Astrocyte (in vitro differentiated cells and primary cell): ENCODE measurements around the gene R3HDML. TPM values are rescaled to one million over a fixed set of nuclear protein-coding genes. Genes with fewer than 3 reads are reported as not detected.

Source experiments
- DNase-seq: peaks from one replicate; pipeline ENCODE4 v3.0.0-alpha.2; 2010; ENCODE audit warnings: low read depth
- FAIRE-seq: peaks from 2 replicates; lab custom pipeline; 2011; peaks lifted over from hg19 to GRCh38; lab: Jason Lieb, UNC
- H2AFZ ChIP-seq: 2 replicates; pipeline ENCODE4 v1.6.0; 2012; ENCODE audit warnings: low read depth, low read length, inconsistent platforms
- H3K27ac ChIP-seq: 2 replicates; pipeline ENCODE4 v1.5.1; 2011; ENCODE audit warnings: low read depth, low read length, inconsistent platforms
- H3K27me3 ChIP-seq: 2 replicates; pipeline ENCODE4 v1.6.0; 2011; ENCODE audit warnings: low read length, inconsistent platforms; ENCODE audit not compliant: insufficient read depth
- H3K36me3 ChIP-seq: 2 replicates; pipeline ENCODE4 v1.5.1; 2011; ENCODE audit warnings: low read length, inconsistent platforms; ENCODE audit not compliant: insufficient read depth
- H3K4me1 ChIP-seq: 2 replicates; pipeline ENCODE4 v1.5.1; 2011; ENCODE audit warnings: low read length, inconsistent platforms; ENCODE audit not compliant: insufficient read depth
- H3K4me2 ChIP-seq: 2 replicates; pipeline ENCODE4 v1.6.0; 2012; ENCODE audit warnings: low read length, inconsistent platforms
- H3K4me3 ChIP-seq: 2 replicates; pipeline ENCODE4 v1.5.1; 2011; ENCODE audit warnings: low read depth, mild to moderate bottlenecking, low read length, inconsistent platforms; ENCODE audit not compliant: insufficient read depth
- H3K79me2 ChIP-seq: 2 replicates; pipeline ENCODE4 v1.6.0; 2012; ENCODE audit warnings: mild to moderate bottlenecking, low read length, inconsistent platforms; ENCODE audit not compliant: insufficient read depth
- H3K9ac ChIP-seq: 2 replicates; pipeline ENCODE4 v1.6.0; 2012; ENCODE audit warnings: mild to moderate bottlenecking, low read length, inconsistent platforms
- H3K9me3 ChIP-seq: 2 replicates; pipeline ENCODE4 v1.5.1; 2012; ENCODE audit warnings: low read depth, mild to moderate bottlenecking, low read length, inconsistent platforms; ENCODE audit not compliant: insufficient read depth
- H4K20me1 ChIP-seq: 2 replicates; pipeline ENCODE4 v1.6.0; 2012; ENCODE audit warnings: low read length, inconsistent platforms; ENCODE audit not compliant: insufficient read depth
- H3K27ac Mint-ChIP-seq: one replicate; pipeline ENCODE4 v1.8.0; 2021; ENCODE audit warnings: mild to moderate bottlenecking, mixed read lengths; ENCODE audit not compliant: unreplicated experiment
- H3K27me3 Mint-ChIP-seq: one replicate; pipeline ENCODE4 v1.8.0; 2021; ENCODE audit warnings: low read depth, mixed read lengths; ENCODE audit not compliant: unreplicated experiment
- H3K36me3 Mint-ChIP-seq: one replicate; pipeline ENCODE4 v1.8.0; 2021; ENCODE audit warnings: low read depth, mixed read lengths; ENCODE audit not compliant: unreplicated experiment
- H3K4me1 Mint-ChIP-seq: one replicate; pipeline ENCODE4 v1.8.0; 2021; ENCODE audit warnings: low read depth, mixed read lengths; ENCODE audit not compliant: unreplicated experiment
- H3K4me3 Mint-ChIP-seq: one replicate; pipeline ENCODE4 v1.8.0; 2021; ENCODE audit warnings: mild to moderate bottlenecking, moderate library complexity, mixed read lengths; ENCODE audit not compliant: unreplicated experiment
- H3K9me3 Mint-ChIP-seq: one replicate; pipeline ENCODE4 v1.8.0; 2021; ENCODE audit warnings: mild to moderate bottlenecking, mixed read lengths; ENCODE audit not compliant: unreplicated experiment
- CTCF ChIP-seq: IDR thresholded peaks from 2 replicates; pipeline ENCODE4 v1.5.1; 2011; ENCODE audit warnings: low read depth, mild to moderate bottlenecking, inconsistent platforms, low read length, moderate library complexity; ENCODE audit not compliant: insufficient read depth
- EZH2 ChIP-seq: IDR thresholded peaks from 2 replicates; pipeline ENCODE4 v1.6.1; 2012; ENCODE audit warnings: mild to moderate bottlenecking, low read length, inconsistent platforms; ENCODE audit not compliant: insufficient read depth
- total RNA-seq: library from RNA; stranded (reverse); gene quantifications from 2 replicates; pipeline ENCODE4 v1.2.1, GENCODE V29; 2021

R3HDML gene
- total RNA-seq, 1 donor from 2014 or later = 0.25 TPM

GRCh38 chr20:44302026-44302669 lies 34.7 kb upstream of the R3HDML start:
- no peak for FAIRE-seq
- no peaks in the 10 kb centered on the region for H3K27me3 Mint-ChIP-seq

GRCh38 chr20:44302736-44303135 lies 34.1 kb upstream of the R3HDML start:
- H3K36me3 Mint-ChIP-seq = peaks cover 2% of the 10 kb centered on the region
- no peak overlapping the region for H3K27ac Mint-ChIP-seq
- H3K9me3 ChIP-seq = no peaks in the 10 kb centered on the region
- H3K36me3 ChIP-seq = no peaks in the 10 kb centered on the region
- H3K4me1 ChIP-seq = no peaks in the 10 kb centered on the region
- no peak overlapping the region for H3K4me3 ChIP-seq
- H4K20me1 ChIP-seq = peaks cover 6% of the 10 kb centered on the region
- no peaks in the 10 kb centered on the region for H3K9me3 Mint-ChIP-seq
- TF ChIP-seq CTCF (no peak), EZH2 (no peak)
- no peak overlapping the region for H3K27ac ChIP-seq
- no peak overlapping the region for H2AFZ ChIP-seq
- FAIRE-seq (no peak), DNase-seq (no peak)
- peaks cover 2% of the 10 kb centered on the region for H3K4me1 Mint-ChIP-seq
- no peak overlapping the region for H3K4me3 Mint-ChIP-seq
- no peak overlapping the region for H3K9ac ChIP-seq
- no peaks in the 10 kb centered on the region for H3K27me3 ChIP-seq
- no peaks in the 10 kb centered on the region for H3K79me2 ChIP-seq
- no peaks in the 10 kb centered on the region for H3K27me3 Mint-ChIP-seq
- H3K4me2 ChIP-seq = no peak overlapping the region

More at GRCh38 chr20:44302026-44302669, 34.7 kb upstream of the R3HDML start:
- no peaks in the 10 kb centered on the region for H3K36me3 ChIP-seq
- H3K27me3 ChIP-seq = no peaks in the 10 kb centered on the region
- no peak overlapping the region for H3K4me2 ChIP-seq
- Mint-ChIP-seq H3K9me3 (no peaks in the 10 kb centered on the region), H3K4me1 (peaks cover 2% of the 10 kb centered on the region), H3K36me3 (peaks cover 2% of the 10 kb centered on the region), H3K27ac (no peak overlapping the region), H3K4me3 (no peak overlapping the region)
- H3K9ac ChIP-seq = no peak overlapping the region
- no peak overlapping the region for H2AFZ ChIP-seq
- peaks cover 6% of the 10 kb centered on the region for H4K20me1 ChIP-seq
- no peak overlapping the region for H3K27ac ChIP-seq
- DNase-seq = no peak
- TF ChIP-seq EZH2 (no peak), CTCF (no peak)
- H3K4me1 ChIP-seq = no peaks in the 10 kb centered on the region
- H3K9me3 ChIP-seq = no peaks in the 10 kb centered on the region
- H3K79me2 ChIP-seq = no peaks in the 10 kb centered on the region
- H3K4me3 ChIP-seq = no peak overlapping the region

GRCh38 chr20:44304383-44304782 lies 32.5 kb upstream of the R3HDML start:
- Histone ChIP-seq H3K27ac (no peak overlapping the region), H3K27me3 (no peaks in the 10 kb centered on the region), H3K9me3 (no peaks in the 10 kb centered on the region), H3K9ac (no peak overlapping the region), H4K20me1 (no peaks in the 10 kb centered on the region), H3K4me3 (no peak overlapping the region), H3K36me3 (no peaks in the 10 kb centered on the region), H3K4me1 (no peaks in the 10 kb centered on the region), H2AFZ (no peak overlapping the region), H3K4me2 (no peak overlapping the region), H3K79me2 (no peaks in the 10 kb centered on the region)
- H3K9me3 Mint-ChIP-seq = no peaks in the 10 kb centered on the region
- H3K27me3 Mint-ChIP-seq = no peaks in the 10 kb centered on the region
- H3K36me3 Mint-ChIP-seq = peaks cover 2% of the 10 kb centered on the region
- H3K4me1 Mint-ChIP-seq = peaks cover 2% of the 10 kb centered on the region
- TF ChIP-seq CTCF (no peak), EZH2 (no peak)
- DNase-seq (no peak), FAIRE-seq (no peak)
- H3K4me3 Mint-ChIP-seq = no peak overlapping the region
- H3K27ac Mint-ChIP-seq = no peak overlapping the region
